GM12878 (cell line): ENCODE results near the gene CD33. TPM values are rescaled to one million over a fixed set of nuclear protein-coding genes. Genes with fewer than 3 reads are reported as not detected.

Experiments
- ATAC-seq: fragments of 200-7000 bp; cut with Tn5 transposase; 3 replicates; pipeline ENCODE4 v1.9.1; 2020; ENCODE audit warnings: mild to moderate bottlenecking, moderate library complexity
- BruUV-seq: library from RNA; stranded (reverse); fragments of 400-500 nt; replicated peaks from 2 replicates; lab custom pipeline; 2021; lab: Mats Ljungman, UMichigan
- CTCF ChIA-PET: fragments of 300-600 bp; sonication (Branson Sonifier 250); formaldehyde crosslinking; extraction: SDS; loops from one replicate; lab custom pipeline; 2021; ENCODE audit warnings: inconsistent platforms; lab: Yijun Ruan, JAX
- POLR2A ChIA-PET: fragments of 350-600 bp; formaldehyde crosslinking; extraction: SDS; loops from one replicate; lab custom pipeline; 2021; ENCODE audit warnings: inconsistent platforms; lab: Charles Lee
- RAD21 ChIA-PET: fragments of 300-600 bp; sonication (Branson Sonifier 250); formaldehyde crosslinking; loops from one replicate; lab custom pipeline; 2023; ENCODE audit warnings: antibody characterized with exemption; ENCODE audit not compliant: unreplicated experiment; lab: Charles Lee
- SMC1A ChIA-PET: fragments of 300-600 bp; sonication (Branson Sonifier 250); formaldehyde crosslinking; loops from one replicate; lab custom pipeline; 2023; ENCODE audit not compliant: unreplicated experiment, uncharacterized antibody; lab: Charles Lee
- DNase-seq: peaks from one replicate; pipeline ENCODE4 v3.0.0-alpha.2; 2011; ENCODE audit warnings: low read depth, low spot score
- FAIRE-seq: peaks from 3 replicates; lab custom pipeline; 2011; peaks lifted over from hg19 to GRCh38; lab: Jason Lieb, UNC
- H2AFZ ChIP-seq: 2 replicates; pipeline ENCODE4 v1.6.0; 2011; ENCODE audit warnings: low read depth, low read length, control low read depth; ENCODE audit not compliant: control insufficient read depth
- H3K27ac ChIP-seq: 2 replicates; pipeline ENCODE4 v1.5.1; 2011; ENCODE audit warnings: control low read depth; ENCODE audit not compliant: control insufficient read depth, insufficient read depth
- H3K27me3 ChIP-seq, 2 experiments: replicated peaks in 1 of 2; 2 replicates each; pipeline versions ENCODE4 v1.6.0 to v1.6.1; 2011; ENCODE audit warnings: low read length in 1 of 2; ENCODE audit not compliant: control insufficient read depth in 2 of 2, insufficient read depth in 2 of 2
- H3K36me3 ChIP-seq, 2 experiments: 2 replicates each; pipeline ENCODE4 v1.5.1; 2011; ENCODE audit warnings: low read length in 1 of 2; ENCODE audit not compliant: control insufficient read depth in 2 of 2, insufficient read depth in 2 of 2
- H3K4me1 ChIP-seq: 2 replicates; pipeline ENCODE4 v1.6.1; 2011; ENCODE audit warnings: mild to moderate bottlenecking, low read length, moderate library complexity, mixed read lengths; ENCODE audit not compliant: control insufficient read depth, insufficient read depth
- H3K4me2 ChIP-seq: 2 replicates; pipeline ENCODE4 v1.6.0; 2011; ENCODE audit warnings: control low read depth; ENCODE audit not compliant: control insufficient read depth, insufficient read depth
- H3K4me3 ChIP-seq: fragments of 200-600 bp; sonication (generic); 2 replicates; pipeline ENCODE4 v1.5.1; 2016
- H3K79me2 ChIP-seq: 2 replicates; pipeline ENCODE4 v1.6.0; 2011; ENCODE audit warnings: low read length; ENCODE audit not compliant: control insufficient read depth, insufficient read depth
- H3K9ac ChIP-seq: 2 replicates; pipeline ENCODE4 v1.8.0; 2011; ENCODE audit warnings: low read length, control low read depth, mixed read lengths; ENCODE audit not compliant: control insufficient read depth, insufficient read depth
- H3K9me3 ChIP-seq: replicated peaks from 3 replicates; pipeline ENCODE4 v1.5.1; 2011; ENCODE audit warnings: mild to moderate bottlenecking, low read length; ENCODE audit not compliant: control insufficient read depth, insufficient read depth
- H4K20me1 ChIP-seq: 2 replicates; pipeline ENCODE4 v1.6.0; 2011; ENCODE audit not compliant: control insufficient read depth, insufficient read depth
- BCL11A ChIP-seq: IDR thresholded peaks from 2 replicates; pipeline ENCODE4 v1.6.1; 2011; ENCODE audit warnings: low read depth, low read length
- BRCA1 ChIP-seq: IDR thresholded peaks from 2 replicates; pipeline ENCODE4 v1.6.1; 2011; ENCODE audit warnings: low read depth, low read length, improper control_type of control experiment
- CREB1 ChIP-seq: IDR thresholded peaks from 2 replicates; pipeline ENCODE4 v1.6.1; 2012; ENCODE audit warnings: low read depth, mild to moderate bottlenecking, inconsistent platforms
- CUX1 ChIP-seq: IDR thresholded peaks from 2 replicates; pipeline ENCODE4 v1.6.1; 2012; ENCODE audit warnings: improper control_type of control experiment, low read depth, low read length; ENCODE audit not compliant: insufficient replicate concordance
- HDAC6 ChIP-seq: fragments of 200-600 bp; sonication (generic); IDR thresholded peaks from one replicate; pipeline ENCODE4 v1.8.0; 2017; ENCODE audit warnings: antibody characterized with exemption; ENCODE audit not compliant: unreplicated experiment
- NBN ChIP-seq: fragments of 450-650 bp; IDR thresholded peaks from 2 replicates; pipeline ENCODE4 v1.6.1; 2016
- NR2F1 ChIP-seq: fragments of 450-650 bp; conservative IDR thresholded peaks from 2 replicates; pipeline ENCODE4 v1.6.1; 2017; ENCODE audit warnings: mild to moderate bottlenecking
- SIX5 ChIP-seq: IDR thresholded peaks from 2 replicates; pipeline ENCODE4 v1.6.1; 2011; ENCODE audit warnings: mild to moderate bottlenecking, low read depth, low read length, moderate library complexity; ENCODE audit not compliant: severe bottlenecking
- SREBF2 ChIP-seq: IDR thresholded peaks from 2 replicates; pipeline ENCODE4 v1.6.1; 2012; ENCODE audit warnings: mild to moderate bottlenecking, low read length
- TCF12 ChIP-seq: IDR thresholded peaks from 2 replicates; pipeline ENCODE4 v1.6.1; 2011; ENCODE audit warnings: low read depth, mild to moderate bottlenecking, low read length
- ZBTB11 ChIP-seq: fragments of 450-650 bp; formaldehyde crosslinking; IDR thresholded peaks from 2 replicates; pipeline ENCODE4 v1.5.0; 2022; ENCODE audit warnings: mild to moderate bottlenecking, missing genetic modification characterization
- ZBTB40 ChIP-seq: fragments of 450-650 bp; IDR thresholded peaks from 2 replicates; pipeline ENCODE4 v1.6.1; 2016; ENCODE audit warnings: mild to moderate bottlenecking, moderate library complexity, borderline replicate concordance
- WGBS: methylation state at CpG from one replicate; pipeline ENCODE4 v1.1.6; 2016; ENCODE audit warnings: low lambda C conversion rate; ENCODE audit not compliant: insufficient replicate concordance, insufficient coverage; ENCODE audit errors: missing lambda C conversion rate; 5-methylcytosine and 5-hydroxymethylcytosine counted together
- in situ Hi-C: fragments of 300-500 bp; cut with MboI; formaldehyde crosslinking; loops from 9 replicates; pipeline ENCODE4 v1.14.3; 2018; ENCODE audit warnings: mixed read lengths
- intact Hi-C: fragments of 100-400 bp; cut with micrococcal nuclease; formaldehyde crosslinking; loops from one replicate; pipeline ENCODE4 v1.14.2; 2022; ENCODE audit not compliant: unreplicated experiment
- polyA plus RNA-seq, 11 experiments: library from polyadenylated mRNA; depleted of rRNA in 4 of 11; unstranded in 6 of 11; stranded (reverse) in 5 of 11; fragments of >200 nt; fragmentation: Nextera tagmentation in 4 of 11; fragmentation: Illumina TruSeq in 1 of 11; extraction: Ambion mirVana in 4 of 11; extraction: Trizol in 1 of 11; gene quantifications; 1 replicate in 1 of 11; 2 replicates in 10 of 11; pipeline versions ENCODE4 v1.2.1 to v1.2.3, GENCODE V29; 2011 to 2016; ENCODE audit warnings: inconsistent platforms in 2 of 11, missing spikeins in 2 of 11, low read depth in 1 of 11
- total RNA-seq, 4 experiments: library from RNA; depleted of rRNA in 3 of 4; stranded (reverse); fragments of >200 nt in 3 of 4; fragmentation: Illumina TruSeq in 1 of 4; extraction: Trizol in 1 of 4; gene quantifications; 2 replicates each; pipeline versions ENCODE4 v1.2.1 to v1.2.3, GENCODE V29; 2013 to 2021

The CD33 gene
- total and polyA plus RNA-seq, 10 of the 15 experiments (the other 5 are each of a cell fraction or from before 2014, with no cell fraction given) = 0.29 to 17.9 (median 0.72) TPM; not detected in 1

- no peak overlapping the region for H3K4me2 ChIP-seq
- H3K27me3 ChIP-seq = no peaks in the 10 kb centered on the region; a peak in 2 of 4 replicates
- no peak for FAIRE-seq
- H3K9me3 ChIP-seq = no peaks in the 10 kb centered on the region; the same call in 2 of the 3 replicates
- POLR2A ChIA-PET = no interaction called here
- RAD21 ChIA-PET = no interaction called here
- no peak overlapping the region for H2AFZ ChIP-seq
- no peak for ATAC-seq
- no peak for DNase-seq
- H3K36me3 ChIP-seq = no peaks in the 10 kb centered on the region
- H3K4me3 ChIP-seq = no peak overlapping the region
- no peaks in the 10 kb centered on the region for H3K79me2 ChIP-seq
- H4K20me1 ChIP-seq = no peaks in the 10 kb centered on the region
- no TSS peak for BruUV-seq
- in situ Hi-C loops (no loop called here), intact Hi-C loops (no loop called here)
- SMC1A ChIA-PET = no interaction called here
- H3K4me1 ChIP-seq = no peaks in the 10 kb centered on the region
- WGBS = 14% methylated on average over 10 of the region's 10 CpGs
- H3K27ac ChIP-seq = no peak overlapping the region
- H3K9ac ChIP-seq = no peak overlapping the region
- CTCF ChIA-PET = no interaction called here
- TF ChIP-seq SIX5 (no peak), HDAC6 (no peak), NBN (no peak), CREB1 (no peak), BCL11A (no peak), ZBTB11 (CRISPR knock-in tag) (no peak), BRCA1 (no peak), SREBF2 (no peak), NR2F1 (no peak), CUX1 (no peak), ZBTB40 (no peak), TCF12 (no peak)
Observed at GRCh38 chr19:51200071-51200666, 24.7 kb upstream of the CD33 start.
